ENCODE data around the gene SPPL2A.
"Not testable (repeated sequence)": the region's sequence is repeated elsewhere in the genome, so short reads cannot be mapped to it uniquely, and the experiment has no call there.

DNA sequence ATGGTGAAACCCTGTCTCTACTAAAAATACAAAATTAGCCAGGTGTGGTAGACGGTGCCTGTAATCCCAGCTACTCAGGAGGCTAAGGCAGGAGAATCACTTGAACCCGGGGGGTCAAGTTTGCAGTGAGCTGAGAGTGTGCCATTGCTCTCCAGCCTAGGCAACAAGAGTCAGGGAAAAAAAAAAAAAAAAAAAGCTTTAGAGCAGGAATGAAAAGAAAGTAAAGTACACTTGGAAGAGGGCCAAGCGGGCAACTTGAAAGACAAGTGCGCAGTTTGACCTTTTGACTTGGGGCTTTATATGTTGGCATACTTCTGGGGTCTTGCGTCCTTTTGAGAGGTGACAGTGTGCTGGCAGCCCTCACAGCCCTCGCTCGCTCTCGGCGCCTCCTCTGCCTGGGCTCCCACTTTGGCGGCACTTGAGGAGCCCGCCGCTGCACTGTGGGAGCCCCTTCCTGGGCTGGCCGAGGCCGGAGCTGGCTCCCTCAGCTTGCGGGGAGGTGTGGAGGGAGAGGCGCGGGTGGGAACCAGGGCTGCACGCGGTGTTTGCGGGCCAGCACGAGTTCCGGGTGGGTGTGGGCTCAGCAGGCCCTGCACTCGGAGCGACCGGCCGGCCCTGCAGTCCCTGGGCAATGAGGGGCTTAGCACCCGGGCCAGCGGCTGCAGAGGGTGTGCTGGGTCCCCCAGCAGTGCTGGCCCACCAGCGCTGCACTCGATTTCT, 46.1 kb upstream of the SPPL2A start:
- TF ChIP-seq, protein P1, sequence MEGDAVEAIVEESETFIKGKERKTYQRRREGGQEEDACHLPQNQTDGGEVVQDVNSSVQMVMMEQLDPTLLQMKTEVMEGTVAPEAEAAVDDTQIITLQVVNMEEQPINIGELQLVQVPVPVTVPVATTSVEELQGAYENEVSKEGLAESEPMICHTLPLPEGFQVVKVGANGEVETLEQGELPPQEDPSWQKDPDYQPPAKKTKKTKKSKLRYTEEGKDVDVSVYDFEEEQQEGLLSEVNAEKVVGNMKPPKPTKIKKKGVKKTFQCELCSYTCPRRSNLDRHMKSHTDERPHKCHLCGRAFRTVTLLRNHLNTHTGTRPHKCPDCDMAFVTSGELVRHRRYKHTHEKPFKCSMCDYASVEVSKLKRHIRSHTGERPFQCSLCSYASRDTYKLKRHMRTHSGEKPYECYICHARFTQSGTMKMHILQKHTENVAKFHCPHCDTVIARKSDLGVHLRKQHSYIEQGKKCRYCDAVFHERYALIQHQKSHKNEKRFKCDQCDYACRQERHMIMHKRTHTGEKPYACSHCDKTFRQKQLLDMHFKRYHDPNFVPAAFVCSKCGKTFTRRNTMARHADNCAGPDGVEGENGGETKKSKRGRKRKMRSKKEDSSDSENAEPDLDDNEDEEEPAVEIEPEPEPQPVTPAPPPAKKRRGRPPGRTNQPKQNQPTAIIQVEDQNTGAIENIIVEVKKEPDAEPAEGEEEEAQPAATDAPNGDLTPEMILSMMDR (IDR thresholded peaks at IDR 0.05): not testable (repeated sequence)
- TF ChIP-seq EP300, POLR2A (IDR thresholded peaks at IDR 0.05): not testable (repeated sequence)
